BJ (cell line): ENCODE measurements around the gene OOSP3. TPM values are rescaled to one million over a fixed set of nuclear protein-coding genes. Genes with fewer than 3 reads are reported as not detected.
"Not testable (repeated sequence)": the region's sequence is repeated elsewhere in the genome, so short reads cannot be mapped to it uniquely, and the experiment has no call there.

Experiments used
- CTCF ChIA-PET: fragments of 350-600 bp; formaldehyde crosslinking; extraction: SDS; loops from one replicate; lab custom pipeline; 2021; ENCODE audit warnings: antibody characterized with exemption, inconsistent platforms; lab: Yijun Ruan, JAX
- POLR2A ChIA-PET: fragments of 300-600 bp; sonication (Branson Sonifier 250); formaldehyde crosslinking; extraction: SDS; loops from one replicate; lab custom pipeline; 2021; ENCODE audit warnings: antibody characterized with exemption; lab: Charles Lee
- DNase-seq: peaks from one replicate; pipeline ENCODE4 v3.0.0-alpha.2; 2011; ENCODE audit warnings: low read depth
- H3K27me3 ChIP-seq: 2 replicates; pipeline ENCODE4 v1.6.0; 2011; ENCODE audit warnings: low read length; ENCODE audit not compliant: control insufficient read depth, insufficient read depth
- H3K36me3 ChIP-seq: 2 replicates; pipeline ENCODE4 v1.5.1; 2011; ENCODE audit warnings: low read length; ENCODE audit not compliant: control insufficient read depth, insufficient read depth
- H3K4me3 ChIP-seq: 2 replicates; pipeline ENCODE4 v1.5.1; 2011; ENCODE audit warnings: low read depth, mild to moderate bottlenecking, control low read depth, low read length
- polyA plus RNA-seq: library from polyadenylated mRNA; depleted of rRNA; stranded (reverse); fragments of >200 nt; gene quantifications from 2 replicates; pipeline ENCODE4 v1.2.3, GENCODE V29; 2011
- TF ChIP-seq, protein P1 (sequence below): IDR thresholded peaks from 2 replicates; pipeline ENCODE4 v1.5.1; 2011; ENCODE audit warnings: low read depth, mild to moderate bottlenecking, control low read depth, inconsistent platforms, low read length, moderate library complexity; ENCODE audit not compliant: insufficient read depth

OOSP3 gene
- polyA plus RNA-seq, 1 experiment: not detected

DNA sequence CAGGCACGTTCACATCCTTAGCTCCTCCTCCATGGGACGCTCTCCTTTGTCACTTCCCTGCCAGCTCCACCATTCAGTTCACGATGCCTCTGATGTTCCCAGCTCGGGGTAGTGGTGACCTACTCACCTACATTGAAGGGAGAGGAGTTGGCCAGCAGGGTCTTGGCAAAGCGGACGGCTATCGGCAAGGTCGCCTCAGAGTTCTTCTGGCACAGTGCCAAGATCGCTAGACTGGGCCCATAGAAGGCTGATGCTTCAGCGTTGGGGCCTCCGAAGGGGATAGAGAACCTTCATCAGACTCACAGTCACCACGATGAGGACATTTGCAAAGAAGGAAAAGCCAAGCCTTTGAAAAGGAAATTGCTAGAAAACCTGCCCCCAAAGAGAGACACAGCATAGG, 36.3 kb upstream of the OOSP3 start:
- CTCF ChIA-PET: interaction anchor here (0.8 kb wide), 1 partner anchor 10 kb away, joined by 3 read pairs; no protein-coding TSS in a partner anchor
- Histone ChIP-seq H3K4me3 (no peak overlapping the region), H3K27me3 (no peaks in the 10 kb centered on the region), H3K36me3 (no peaks in the 10 kb centered on the region)
- POLR2A ChIA-PET: no interaction called here
- DNase-seq: no peak
- TF ChIP-seq, protein P1, sequence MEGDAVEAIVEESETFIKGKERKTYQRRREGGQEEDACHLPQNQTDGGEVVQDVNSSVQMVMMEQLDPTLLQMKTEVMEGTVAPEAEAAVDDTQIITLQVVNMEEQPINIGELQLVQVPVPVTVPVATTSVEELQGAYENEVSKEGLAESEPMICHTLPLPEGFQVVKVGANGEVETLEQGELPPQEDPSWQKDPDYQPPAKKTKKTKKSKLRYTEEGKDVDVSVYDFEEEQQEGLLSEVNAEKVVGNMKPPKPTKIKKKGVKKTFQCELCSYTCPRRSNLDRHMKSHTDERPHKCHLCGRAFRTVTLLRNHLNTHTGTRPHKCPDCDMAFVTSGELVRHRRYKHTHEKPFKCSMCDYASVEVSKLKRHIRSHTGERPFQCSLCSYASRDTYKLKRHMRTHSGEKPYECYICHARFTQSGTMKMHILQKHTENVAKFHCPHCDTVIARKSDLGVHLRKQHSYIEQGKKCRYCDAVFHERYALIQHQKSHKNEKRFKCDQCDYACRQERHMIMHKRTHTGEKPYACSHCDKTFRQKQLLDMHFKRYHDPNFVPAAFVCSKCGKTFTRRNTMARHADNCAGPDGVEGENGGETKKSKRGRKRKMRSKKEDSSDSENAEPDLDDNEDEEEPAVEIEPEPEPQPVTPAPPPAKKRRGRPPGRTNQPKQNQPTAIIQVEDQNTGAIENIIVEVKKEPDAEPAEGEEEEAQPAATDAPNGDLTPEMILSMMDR: no peak

GRCh38 chr11:59845399-59845798, 33.2 kb upstream of the OOSP3 start, which contains the start of gene CBLIF:
Gene CBLIF, minus strand, starts transcription at chr11:59845499. Its CDS starts 46 bp downstream, at chr11:59845453.
- Histone ChIP-seq H3K36me3 (no peaks in the 10 kb centered on the region), H3K27me3 (no peaks in the 10 kb centered on the region), H3K4me3 (no peak within 1 kb of the TSS)
- CTCF ChIA-PET: interaction anchor here (1.4 kb wide), 1 partner anchor 23 kb away, joined by 3 read pairs; no protein-coding TSS in a partner anchor
- TF ChIP-seq, protein P1: no peak
- POLR2A ChIA-PET: no interaction called here
- no peak for DNase-seq

DNA sequence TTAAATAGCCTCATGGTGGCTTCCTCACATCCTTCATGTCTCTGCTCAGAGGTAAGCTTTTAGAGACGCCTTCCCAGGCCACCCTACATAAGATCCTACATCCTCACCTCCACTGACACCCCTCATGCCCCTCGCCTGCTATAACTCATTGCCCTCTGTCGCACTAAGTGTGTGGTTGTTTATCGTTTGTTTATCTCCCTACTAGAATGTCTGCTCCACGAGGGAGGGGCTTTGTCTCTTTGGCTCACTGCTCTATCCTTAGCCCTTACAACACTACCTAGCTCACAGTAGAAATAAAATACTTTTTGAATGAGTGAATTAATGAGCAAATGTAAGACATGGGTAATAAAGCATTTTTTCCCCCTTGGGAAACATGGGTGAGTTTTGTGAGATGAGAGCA, 32.0 kb upstream of the OOSP3 start:
- POLR2A ChIA-PET: no interaction called here
- H3K36me3 ChIP-seq: no peaks in the 10 kb centered on the region
- CTCF ChIA-PET: interaction anchor here (1.7 kb wide), 1 partner anchor 8 kb away, joined by 4 read pairs; no protein-coding TSS in a partner anchor
- TF ChIP-seq, protein P1: no peak
- H3K27me3 ChIP-seq: no peaks in the 10 kb centered on the region
- no peak for DNase-seq
- H3K4me3 ChIP-seq: no peak overlapping the region

GRCh38 chr11:59847626-59848025, 31.0 kb upstream of the OOSP3 start:
- CTCF ChIA-PET: interaction anchor here (1.7 kb wide), 1 partner anchor 10 kb away, joined by 4 read pairs; no protein-coding TSS in a partner anchor
- no peaks in the 10 kb centered on the region for H3K27me3 ChIP-seq

GRCh38 chr11:59848439-59848838, 30.1 kb upstream of the OOSP3 start:
- DNase-seq, POLR2A ChIA-PET, H3K27me3 ChIP-seq, H3K4me3 ChIP-seq, H3K36me3 ChIP-seq, CTCF ChIA-PET: not testable (repeated sequence)

More at GRCh38 chr11:59847626-59848025, 31.0 kb upstream of the OOSP3 start:
- H3K4me3 ChIP-seq: no peak overlapping the region
- DNase-seq: no peak
- POLR2A ChIA-PET: no interaction called here
- TF ChIP-seq, protein P1: no peak
- no peaks in the 10 kb centered on the region for H3K36me3 ChIP-seq

GRCh38 chr11:59849129-59849528, 29.5 kb upstream of the OOSP3 start:
- H3K4me3 ChIP-seq: no peak overlapping the region
- TF ChIP-seq, protein P1: no peak
- no peaks in the 10 kb centered on the region for H3K36me3 ChIP-seq
- no peak for DNase-seq
- CTCF ChIA-PET: no interaction called here
- POLR2A ChIA-PET: no interaction called here
- no peaks in the 10 kb centered on the region for H3K27me3 ChIP-seq

GRCh38 chr11:59849551-59849950, 29.0 kb upstream of the OOSP3 start:
- H3K4me3 ChIP-seq, DNase-seq, POLR2A ChIA-PET, H3K27me3 ChIP-seq, CTCF ChIA-PET, H3K36me3 ChIP-seq: not testable (repeated sequence)

DNA sequence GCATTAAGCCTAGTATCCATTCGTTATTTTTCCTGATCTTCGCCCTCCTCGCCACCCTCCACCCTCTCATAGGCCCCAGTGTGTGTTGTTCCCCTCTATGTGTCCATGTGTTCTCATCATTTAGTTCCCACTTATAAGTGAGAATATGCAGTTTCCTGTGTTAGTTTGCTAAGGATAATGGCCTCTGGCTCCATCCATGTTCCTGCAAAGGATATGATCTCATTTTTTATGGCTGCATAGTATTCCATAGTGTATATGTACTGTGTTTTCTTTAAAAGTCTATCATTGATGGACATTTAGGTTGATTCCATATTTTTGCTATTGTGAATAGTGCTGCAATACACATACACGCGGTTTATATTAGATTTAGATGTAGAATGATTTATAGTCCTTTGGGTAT, 27.2 kb upstream of the OOSP3 start:
- DNase-seq, POLR2A ChIA-PET: not testable (repeated sequence)

More for the DNA sequence above, 27.2 kb upstream of the OOSP3 start:
- H3K4me3 ChIP-seq, H3K36me3 ChIP-seq, H3K27me3 ChIP-seq, CTCF ChIA-PET: not testable (repeated sequence)
